Measurements from ENCODE around the gene DNAH2. TPM values are rescaled to one million over a fixed set of nuclear protein-coding genes. Genes with fewer than 3 reads are reported as not detected.

Gene DNAH2
- total and polyA plus RNA-seq, 2 donors (not counting 3 experiments of a cell fraction or from before 2014, with no cell fraction given), result 0.10 to 0.11 TPM

DNA sequence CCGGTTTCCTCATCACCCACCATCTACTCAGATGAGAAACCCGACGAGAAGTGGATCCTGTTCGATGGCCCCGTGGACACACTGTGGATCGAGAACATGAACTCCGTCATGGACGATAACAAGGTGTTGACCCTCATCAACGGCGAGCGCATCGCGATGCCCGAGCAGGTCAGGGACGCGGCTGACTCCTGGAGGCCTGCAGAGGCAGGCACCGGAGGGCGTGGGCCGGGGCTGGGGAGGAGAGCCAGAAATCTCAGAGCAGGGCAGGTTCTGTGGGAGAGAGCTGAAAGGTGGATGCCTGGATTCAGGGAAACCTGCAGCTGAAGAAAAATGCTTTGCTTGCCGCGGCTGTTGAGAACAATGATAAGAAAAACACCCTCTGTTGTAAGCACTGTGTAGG lies 69.3 kb downstream of the DNAH2 start:
- Histone ChIP-seq H3K4me1 (ENCODE audit: control insufficient read depth, extremely low read depth, insufficient read depth, low read length) (no peaks in the 10 kb centered on the region), H3K27me3 (ENCODE audit: control insufficient read depth in 2 of 2, insufficient read depth in 2 of 2, low read length in 2 of 2) (peaks cover 4 to 5% of the 10 kb centered on the region in 2 experiments), H4K20me1 (replicated peaks; ENCODE audit: control insufficient read depth, extremely low read depth, insufficient read depth, low read length) (no peaks in the 10 kb centered on the region), H3K9me1 (replicated peaks; ENCODE audit: control insufficient read depth, extremely low read depth, insufficient read depth, low read length) (no peaks in the 10 kb centered on the region), H3K79me2 (ENCODE audit: control insufficient read depth, insufficient read depth, low read length) (no peaks in the 10 kb centered on the region), H3K27ac (ENCODE audit: insufficient read depth, low read depth, low read length) (no peak overlapping the region), H3K36me3 (ENCODE audit: control insufficient read depth in 2 of 2, extremely low read depth in 1 of 2, insufficient read depth in 2 of 2, low read length in 2 of 2) (no peaks in the 10 kb centered on the region), H3K4me3 (replicated peaks in 1 of 3; ENCODE audit: insufficient read depth in 1 of 3, low read depth in 1 of 3, low read length in 3 of 3) (no peak overlapping the region), H3K9me3 (replicated peaks; ENCODE audit: control insufficient read depth, insufficient read depth, low read length) (no peaks in the 10 kb centered on the region), H3K4me2 (ENCODE audit: insufficient read depth, low read length) (no peak overlapping the region), H2AFZ (ENCODE audit: low read depth, low read length) (no peak overlapping the region), H3K9ac (replicated peaks; ENCODE audit: extremely low read depth, insufficient read depth, low read length) (no peak overlapping the region)
- ChIA-PET CTCF (interaction anchor here (2.4 kb wide), 1 partner anchor 43 kb away, joined by 7 read pairs; no protein-coding TSS in a partner anchor), POLR2A (no interaction called here)
- FAIRE-seq, result no peak
- no peak for DNase-seq (ENCODE audit: low read depth, low spot score)
- intact Hi-C loops (cut with micrococcal nuclease), result no loop called here
- dilution Hi-C loops (cut with MboI; ENCODE audit: extremely low pct_ligation_motif_present, low sequenced_read_pairs), result no loop called here
- BruUV-seq (replicated peaks), result no TSS peak
- TF ChIP-seq POLR2A (IDR thresholded peaks at IDR 0.05; ENCODE audit: low read depth, low read length), result no peak
- no peak for TF ChIP-seq MYC (IDR thresholded peaks at IDR 0.05; ENCODE audit: low read depth, low read length)
- no peak for TF ChIP-seq POLR2AphosphoS5 (IDR thresholded peaks at IDR 0.05; ENCODE audit: insufficient read depth, low read depth, low read length)
- TF ChIP-seq EZH2 (IDR thresholded peaks at IDR 0.05; ENCODE audit: borderline replicate concordance, low read depth, low read length, severe bottlenecking), result no peak
- TF ChIP-seq JUN (IDR thresholded peaks at IDR 0.05; ENCODE audit: borderline replicate concordance, insufficient read depth, insufficient read length, low read depth), result no peak
- no peak for TF ChIP-seq FOS (IDR thresholded peaks at IDR 0.05; ENCODE audit: borderline replicate concordance, insufficient read depth, low read length)
- TF ChIP-seq, protein P1, sequence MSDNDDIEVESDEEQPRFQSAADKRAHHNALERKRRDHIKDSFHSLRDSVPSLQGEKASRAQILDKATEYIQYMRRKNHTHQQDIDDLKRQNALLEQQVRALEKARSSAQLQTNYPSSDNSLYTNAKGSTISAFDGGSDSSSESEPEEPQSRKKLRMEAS (IDR thresholded peaks at IDR 0.05; ENCODE audit: insufficient read depth, insufficient read length), result no peak
- no peak for TF ChIP-seq GATA2 (IDR thresholded peaks at IDR 0.05; ENCODE audit: insufficient read depth, insufficient read length, low read depth, low read length)
- TF ChIP-seq, protein P2, sequence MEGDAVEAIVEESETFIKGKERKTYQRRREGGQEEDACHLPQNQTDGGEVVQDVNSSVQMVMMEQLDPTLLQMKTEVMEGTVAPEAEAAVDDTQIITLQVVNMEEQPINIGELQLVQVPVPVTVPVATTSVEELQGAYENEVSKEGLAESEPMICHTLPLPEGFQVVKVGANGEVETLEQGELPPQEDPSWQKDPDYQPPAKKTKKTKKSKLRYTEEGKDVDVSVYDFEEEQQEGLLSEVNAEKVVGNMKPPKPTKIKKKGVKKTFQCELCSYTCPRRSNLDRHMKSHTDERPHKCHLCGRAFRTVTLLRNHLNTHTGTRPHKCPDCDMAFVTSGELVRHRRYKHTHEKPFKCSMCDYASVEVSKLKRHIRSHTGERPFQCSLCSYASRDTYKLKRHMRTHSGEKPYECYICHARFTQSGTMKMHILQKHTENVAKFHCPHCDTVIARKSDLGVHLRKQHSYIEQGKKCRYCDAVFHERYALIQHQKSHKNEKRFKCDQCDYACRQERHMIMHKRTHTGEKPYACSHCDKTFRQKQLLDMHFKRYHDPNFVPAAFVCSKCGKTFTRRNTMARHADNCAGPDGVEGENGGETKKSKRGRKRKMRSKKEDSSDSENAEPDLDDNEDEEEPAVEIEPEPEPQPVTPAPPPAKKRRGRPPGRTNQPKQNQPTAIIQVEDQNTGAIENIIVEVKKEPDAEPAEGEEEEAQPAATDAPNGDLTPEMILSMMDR (IDR thresholded peaks at IDR 0.05; ENCODE audit: extremely low read depth in 1 of 2, insufficient read depth in 1 of 2, low read depth in 1 of 2, low read length in 2 of 2), result no peak
